ENCODE data around the gene VASH2. TPM values are rescaled to one million over a fixed set of nuclear protein-coding genes. Genes with fewer than 3 reads are reported as not detected.

The VASH2 gene
- total RNA-seq, 1 experiment from 2014 or later, result not detected

- no peak overlapping the region for H3K4me3 ChIP-seq
- no peaks in the 10 kb centered on the region for H3K9me3 ChIP-seq
- H3K36me3 ChIP-seq, result no peaks in the 10 kb centered on the region
- peaks cover 16% of the 10 kb centered on the region; the same call in 1 of the 2 replicates for H3K27me3 ChIP-seq
- DNase-seq, result no peak
These were observed 84.4 kb downstream of the VASH2 start for GRCh38 chr1:213034713-213035112.

- H3K9me3 ChIP-seq, result no peaks in the 10 kb centered on the region
- peaks cover 10% of the 10 kb centered on the region; the same call in 1 of the 2 replicates for H3K27me3 ChIP-seq
These were observed 85.2 kb downstream of the VASH2 start for GRCh38 chr1:213035573-213035972.

More at GRCh38 chr1:213035573-213035972, 85.2 kb downstream of the VASH2 start:
- Histone ChIP-seq H3K4me3 (no peak overlapping the region), H3K36me3 (no peaks in the 10 kb centered on the region)
- no peak for DNase-seq

Other genes with a start within 250 kb of the VASH2 start
- 69.0 and 100 TPM in 2 replicates for gene NSL1, start 158.8 kb upstream of the VASH2 start, total RNA-seq (2014; rRNA removed; shearing (Covaris generic); ENCODE audit: low replicate concordance)
- 15.6 and 19.5 TPM in 2 replicates for gene TATDN3, start 158.6 kb upstream of the VASH2 start, total RNA-seq (2014; rRNA removed; shearing (Covaris generic); ENCODE audit: low replicate concordance)
- gene SPATA45, start 102.9 kb upstream of the VASH2 start, total RNA-seq (2014; rRNA removed; shearing (Covaris generic); ENCODE audit: low replicate concordance), result not detected in 2 replicates
- 4.5 and 9.3 TPM in 2 replicates for gene FLVCR1, start 92.3 kb upstream of the VASH2 start, total RNA-seq (2014; rRNA removed; shearing (Covaris generic); ENCODE audit: low replicate concordance)
- 36.7 and 65.3 TPM in 2 replicates for gene ANGEL2, start 65.3 kb downstream of the VASH2 start, total RNA-seq (2014; rRNA removed; shearing (Covaris generic); ENCODE audit: low replicate concordance)
- 19.7 and 39.0 TPM in 2 replicates for gene RPS6KC1, start 100.7 kb downstream of the VASH2 start, total RNA-seq (2014; rRNA removed; shearing (Covaris generic); ENCODE audit: low replicate concordance)

All from MG63 (cell line).